Adrenal gland (tissue), 12 donors: ENCODE measurements around the gene BABAM2. TPM values are rescaled to one million over a fixed set of nuclear protein-coding genes. Genes with fewer than 3 reads are reported as not detected.

ENCODE experiments used
- DNase-seq, 7 donors: peaks; one replicate each; pipeline ENCODE4 v3.0.0-alpha.2; 2019 to 2020
- H3K27ac ChIP-seq, 5 donors: fragments of 200-600 bp; sonication (generic) in 4 of 5; 1 replicate in 3 of 5; 2 replicates in 2 of 5; pipeline versions ENCODE4 v1.5.1 to v1.8.0; 2016 to 2020; ENCODE audit warnings: mild to moderate bottlenecking in 1 of 5
- H3K27me3 ChIP-seq: fragments of 200-600 bp; 2 replicates; pipeline ENCODE4 v1.8.0; 2021
- H3K36me3 ChIP-seq, 2 donors: fragments of 200-600 bp; replicated peaks in 1 of 2; 1 replicate in 1 of 2; 2 replicates in 1 of 2; pipeline versions ENCODE4 v1.5.1 to v1.8.0; 2018 to 2022
- H3K4me1 ChIP-seq, 2 donors: fragments of 200-600 bp; replicated peaks in 1 of 2; 1 replicate in 1 of 2; 2 replicates in 1 of 2; pipeline versions ENCODE4 v1.5.1 to v1.8.0; 2018 to 2021
- H3K4me3 ChIP-seq, 4 donors: fragments of 200-600 bp; sonication (generic) in 3 of 4; one replicate each; pipeline ENCODE4 v1.5.1; 2016 to 2018
- H3K9me3 ChIP-seq, 3 donors: fragments of 200-600 bp; sonication (generic) in 1 of 3; replicated peaks in 1 of 3; 1 replicate in 2 of 3; 2 replicates in 1 of 3; pipeline versions ENCODE4 v1.5.1 to v1.8.0; 2016 to 2021
- CTCF ChIP-seq, 6 experiments: fragments of 450-650 bp in 4 of 6; fragments of 200-600 bp in 2 of 6; sonication (generic) in 1 of 6; IDR thresholded peaks; 1 replicate in 5 of 6; 2 replicates in 1 of 6; pipeline versions ENCODE4 v1.5.1 to v1.8.0; 2016 to 2021; ENCODE audit warnings: antibody characterized with exemption in 6 of 6, mild to moderate bottlenecking in 2 of 6, moderate library complexity in 1 of 6
- POLR2A ChIP-seq, 2 donors: fragments of 450-650 bp; IDR thresholded peaks; one replicate each; pipeline ENCODE4 v1.6.1; 2017; ENCODE audit warnings: antibody characterized with exemption in 2 of 2, mild to moderate bottlenecking in 2 of 2, moderate library complexity in 1 of 2
- WGBS, 4 donors: extraction: QIAGEN DNeasy Blood & Tissue Kit in 2 of 4; methylation state at CpG; one replicate each; pipeline versions ENCODE4 v1.1.5 to v1.1.7; 2013 to 2017; 5-methylcytosine and 5-hydroxymethylcytosine counted together
- intact Hi-C, 2 donors: fragments of 100-400 bp; cut with DNase I; formaldehyde crosslinking; loops; one replicate each; pipeline versions ENCODE4 v1.14.1 to v1.15.0; 2022 to 2023
- polyA plus RNA-seq, 3 donors: library from polyadenylated mRNA; stranded (reverse); fragments of 200-250 nt in 2 of 3; fragments of 350-450 nt in 1 of 3; fragmentation: Illumina TruSeq in 1 of 3; extraction: RNeasy Lipid Tissue Mini Kit (QIAGEN cat#74804) in 1 of 3; gene quantifications; one replicate each; pipeline ENCODE4 v1.2.3, GENCODE V29; 2013 to 2014
- total RNA-seq, 9 donors: library from RNA; depleted of rRNA in 4 of 9; stranded (reverse); fragments of >200 nt in 4 of 9; fragments of 120-200 nt in 1 of 9; fragmentation: NEBNext Ultra II Directional in 1 of 9; extraction: Animal tissue kit (Norgen Biotek cat#: 25700) in 1 of 9; gene quantifications; one replicate each; pipeline versions ENCODE4 v1.1.0 to v1.2.4, GENCODE V29; 2013 to 2023
- donor health status: healthy with polysubstance abuse.
- donor health status: Bipolar disorder and iron deficiency.
- donor health status: DM: yes; HTN: yes; CAD: no.
- donor health status: DM: no; HTN: no; CAD: no.
- donor health status: DM: no; HTN: no; CAD: no.
- donor health status: DM: yes; HTN: yes; CAD: no.

The BABAM2 gene
- total and polyA plus RNA-seq, 12 donors = 88.2 to 925 (median 357) TPM

GRCh38 chr2:28378679-28379584 lies 488.4 kb downstream of the BABAM2 start:
- Histone ChIP-seq H3K36me3 (no peaks in the 10 kb centered on the region), H3K4me1 (no peaks in the 10 kb centered on the region), H3K27me3 (no peaks in the 10 kb centered on the region), H3K9me3 (no peaks in the 10 kb centered on the region), H3K4me3 (no peak overlapping the region), H3K27ac (no peak overlapping the region)
- TF ChIP-seq POLR2A (IDR thresholded peaks at IDR 0.05) (no peak), CTCF (IDR thresholded peaks at IDR 0.05) (no peak)
- 74 to 77% (median 76%) methylated on average over 12 to 16 of the region's 16 CpGs for WGBS, 4 donors
- intact Hi-C loops = no loop called here
- DNase-seq = no peak

- Histone ChIP-seq H3K9me3 (no peaks in the 10 kb centered on the region), H3K27me3 (no peaks in the 10 kb centered on the region), H3K36me3 (no peaks in the 10 kb centered on the region), H3K4me3 (no peak overlapping the region), H3K27ac (no peak overlapping the region), H3K4me1 (no peaks in the 10 kb centered on the region)
- no peak for TF ChIP-seq POLR2A (IDR thresholded peaks at IDR 0.05)
- no peak for DNase-seq
- intact Hi-C loops = no loop called here
- 82 to 91% (median 86%) methylated on average over 5 to 6 of the region's 6 CpGs for WGBS, 4 donors
Measured at GRCh38 chr2:28380219-28380618, 489.7 kb downstream of the BABAM2 start.

GRCh38 chr2:28381225-28382180 lies 491.0 kb downstream of the BABAM2 start:
- Histone ChIP-seq H3K4me3 (no peak overlapping the region), H3K27me3 (no peaks in the 10 kb centered on the region), H3K4me1 (no peaks in the 10 kb centered on the region), H3K9me3 (no peaks in the 10 kb centered on the region), H3K36me3 (no peaks in the 10 kb centered on the region), H3K27ac (no peak overlapping the region)
- intact Hi-C loops = no loop called here
- WGBS, 4 donors = 91 to 94% (median 92%) methylated on average over 11 to 12 of the region's 12 CpGs
- no peak for DNase-seq
- TF ChIP-seq POLR2A (IDR thresholded peaks at IDR 0.05) (no peak), CTCF (IDR thresholded peaks at IDR 0.05) (no peak)

GRCh38 chr2:28382755-28383154 lies 492.2 kb downstream of the BABAM2 start:
- TF ChIP-seq CTCF (IDR thresholded peaks at IDR 0.05) (no peak), POLR2A (IDR thresholded peaks at IDR 0.05) (no peak)
- intact Hi-C loops = no loop called here
- DNase-seq = no peak
- no peak overlapping the region for H3K4me3 ChIP-seq
- WGBS, 4 donors = 90 to 95% (median 93%) methylated on average over 4 to 7 of the region's 7 CpGs
- no peaks in the 10 kb centered on the region for H3K4me1 ChIP-seq
- H3K36me3 ChIP-seq = no peaks in the 10 kb centered on the region
- H3K27ac ChIP-seq = no peak overlapping the region
- no peaks in the 10 kb centered on the region for H3K9me3 ChIP-seq
- H3K27me3 ChIP-seq = no peaks in the 10 kb centered on the region
